ENCODE measurements around the gene NRAP.

DNA sequence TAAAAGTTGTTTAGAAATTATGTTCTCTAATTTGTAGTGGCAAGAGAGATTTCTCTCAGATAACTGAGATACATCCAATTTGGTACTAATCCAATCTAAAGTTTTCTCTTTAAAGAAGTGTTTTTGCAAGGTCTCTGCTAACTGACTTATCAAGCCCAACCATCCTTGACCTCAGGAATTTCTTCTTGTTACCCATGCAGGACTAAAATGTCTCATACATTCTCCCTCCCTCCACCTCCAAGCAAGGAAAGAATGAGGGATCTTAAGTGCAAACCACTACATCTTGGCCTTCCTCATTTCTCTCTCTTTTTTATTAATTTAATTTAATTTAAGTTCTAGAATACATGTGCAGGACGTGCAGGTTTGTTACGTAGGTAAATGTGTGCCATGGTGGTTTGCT is 12.8 kb downstream of the NRAP start:
- TF ChIP-seq, protein P1, sequence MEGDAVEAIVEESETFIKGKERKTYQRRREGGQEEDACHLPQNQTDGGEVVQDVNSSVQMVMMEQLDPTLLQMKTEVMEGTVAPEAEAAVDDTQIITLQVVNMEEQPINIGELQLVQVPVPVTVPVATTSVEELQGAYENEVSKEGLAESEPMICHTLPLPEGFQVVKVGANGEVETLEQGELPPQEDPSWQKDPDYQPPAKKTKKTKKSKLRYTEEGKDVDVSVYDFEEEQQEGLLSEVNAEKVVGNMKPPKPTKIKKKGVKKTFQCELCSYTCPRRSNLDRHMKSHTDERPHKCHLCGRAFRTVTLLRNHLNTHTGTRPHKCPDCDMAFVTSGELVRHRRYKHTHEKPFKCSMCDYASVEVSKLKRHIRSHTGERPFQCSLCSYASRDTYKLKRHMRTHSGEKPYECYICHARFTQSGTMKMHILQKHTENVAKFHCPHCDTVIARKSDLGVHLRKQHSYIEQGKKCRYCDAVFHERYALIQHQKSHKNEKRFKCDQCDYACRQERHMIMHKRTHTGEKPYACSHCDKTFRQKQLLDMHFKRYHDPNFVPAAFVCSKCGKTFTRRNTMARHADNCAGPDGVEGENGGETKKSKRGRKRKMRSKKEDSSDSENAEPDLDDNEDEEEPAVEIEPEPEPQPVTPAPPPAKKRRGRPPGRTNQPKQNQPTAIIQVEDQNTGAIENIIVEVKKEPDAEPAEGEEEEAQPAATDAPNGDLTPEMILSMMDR (optimal IDR thresholded peaks at IDR 0.05 in 1 of 3, IDR thresholded peaks at IDR 0.05 in 1 of 3, conservative IDR thresholded peaks at IDR 0.05 in 1 of 3; ENCODE audit: extremely low read depth in 1 of 3, insufficient read depth in 2 of 3, low read length in 3 of 3) = no peak
- no peak for TF ChIP-seq EZH2 (IDR thresholded peaks at IDR 0.05; ENCODE audit: low read length)
